NCI-H82 (cell line): Measurements from ENCODE around the gene LMBRD1.
A peak's percentile ranks its signal among the peaks of the same experiment; 100 is the strongest.
"Not testable (repeated sequence)": the region's sequence is repeated elsewhere in the genome, so short reads cannot be mapped to it uniquely, and the experiment has no call there.

Source experiments
- DNase-seq: peaks from one replicate; lab custom pipeline; 2025; lab: John Stamatoyannopoulos, UW

The LMBRD1 gene

DNA sequence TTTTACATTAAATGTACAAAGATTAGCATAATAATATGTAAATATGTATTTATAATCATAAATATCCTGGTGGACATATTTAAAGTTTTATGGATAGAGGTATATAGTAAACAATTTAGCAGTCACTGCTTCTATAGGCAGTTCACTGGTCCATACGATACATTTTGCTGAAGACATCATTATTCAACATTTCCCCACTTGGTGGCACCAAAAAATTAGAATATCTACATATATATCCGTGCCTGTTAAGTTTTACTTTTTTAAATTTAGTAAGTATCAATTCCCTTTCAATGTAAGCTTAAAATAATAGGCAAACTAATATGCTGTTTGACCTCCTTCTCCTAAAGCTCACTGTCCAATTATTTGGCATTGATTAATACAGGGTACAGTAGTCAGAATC, 64.2 kb downstream of the LMBRD1 start:
- peak; percentile 20 for DNase-seq

DNA sequence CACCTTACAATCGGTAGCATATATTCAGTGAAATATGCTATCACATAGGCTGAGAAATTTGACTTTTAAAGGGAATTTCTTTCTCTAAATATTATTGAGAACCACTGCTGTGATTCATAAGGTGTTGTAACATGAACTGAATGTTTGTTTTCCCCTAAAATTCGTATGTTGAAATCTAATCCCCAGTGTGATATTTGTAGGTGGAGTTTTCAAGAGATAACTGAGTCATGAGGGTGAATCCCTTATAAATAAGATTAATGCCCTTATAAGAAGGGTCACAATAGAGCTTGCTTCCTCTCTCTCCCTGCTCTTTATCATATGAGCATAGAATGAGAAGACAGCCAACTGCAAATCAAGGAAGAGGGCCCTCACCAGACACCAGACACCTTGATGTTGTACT, 64.8 kb downstream of the LMBRD1 start:
- no peak for DNase-seq

GRCh38 chr6:69729870-69730449, 66.8 kb downstream of the LMBRD1 start:
- DNase-seq: peak; percentile 0

- DNase-seq: no peak
These were observed 74.1 kb downstream of the LMBRD1 start for GRCh38 chr6:69722683-69723082.

DNA sequence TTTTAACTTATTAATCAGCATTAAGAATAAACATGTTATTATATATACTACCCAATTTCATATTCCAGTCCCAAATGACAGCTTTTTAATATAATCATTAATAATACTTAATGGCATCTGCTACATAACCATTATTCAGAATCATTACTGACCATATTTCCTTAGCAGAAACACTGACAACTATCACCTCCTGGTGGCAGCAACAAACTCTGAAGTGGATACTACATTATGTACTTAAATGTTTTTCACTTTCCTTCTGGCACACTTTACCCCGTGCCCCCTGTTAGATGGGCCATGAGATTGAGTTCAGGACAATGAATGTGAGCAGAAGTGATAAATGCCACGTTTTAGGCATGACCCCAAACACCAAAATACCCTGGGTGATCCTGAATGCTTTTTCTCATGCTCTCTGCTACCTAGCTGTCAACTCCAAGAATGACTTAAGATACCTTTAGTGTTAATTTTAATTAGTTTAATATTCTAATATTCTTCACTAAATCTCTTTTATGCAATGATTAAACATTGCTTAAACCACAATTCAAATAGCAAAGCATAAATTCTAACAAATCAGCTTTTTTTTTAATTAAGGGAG, 77.1 kb downstream of the LMBRD1 start:
- peak; percentile 61 for DNase-seq

DNA sequence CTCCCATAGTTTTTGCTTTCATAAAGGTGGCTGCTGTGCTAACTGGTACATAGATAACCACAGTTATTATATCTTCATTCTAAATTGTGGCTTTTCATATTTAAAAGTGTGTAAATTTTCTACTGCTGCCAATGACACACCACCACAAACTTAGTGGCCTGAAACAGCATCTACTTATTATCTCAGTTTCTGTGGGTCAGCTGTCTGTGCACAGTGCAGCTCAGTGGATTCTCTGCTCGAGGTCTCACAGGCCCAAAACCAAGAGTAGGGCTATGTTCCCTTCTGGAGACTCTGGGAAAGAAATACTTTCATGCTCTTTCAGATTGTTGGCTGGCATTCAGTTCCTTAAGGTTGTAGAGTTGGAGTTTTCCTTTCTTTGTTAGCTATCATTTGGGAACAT, 90.1 kb downstream of the LMBRD1 start:
- no peak for DNase-seq

- peak; percentile 23 for DNase-seq
These were observed 90.9 kb downstream of the LMBRD1 start for GRCh38 chr6:69705954-69706353.

DNA sequence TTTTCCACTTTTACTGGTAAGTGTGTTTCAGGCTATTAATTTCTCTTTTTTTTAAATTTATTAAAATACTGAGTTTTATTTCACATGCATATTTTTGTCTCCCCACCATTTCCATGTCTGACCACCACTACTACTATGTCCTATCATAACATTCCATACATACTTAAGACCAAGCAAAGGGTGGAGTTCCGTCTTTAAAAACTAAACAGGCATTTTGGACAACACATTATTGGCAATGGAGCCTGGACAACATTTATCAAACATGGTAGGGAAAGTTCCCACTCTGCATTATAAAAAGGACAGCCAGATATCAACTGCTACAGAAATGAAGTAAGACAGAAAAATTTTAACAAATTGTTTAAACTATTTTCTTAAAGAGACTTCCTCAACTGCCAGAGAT, 91.9 kb downstream of the LMBRD1 start:
- no peak for DNase-seq

DNA sequence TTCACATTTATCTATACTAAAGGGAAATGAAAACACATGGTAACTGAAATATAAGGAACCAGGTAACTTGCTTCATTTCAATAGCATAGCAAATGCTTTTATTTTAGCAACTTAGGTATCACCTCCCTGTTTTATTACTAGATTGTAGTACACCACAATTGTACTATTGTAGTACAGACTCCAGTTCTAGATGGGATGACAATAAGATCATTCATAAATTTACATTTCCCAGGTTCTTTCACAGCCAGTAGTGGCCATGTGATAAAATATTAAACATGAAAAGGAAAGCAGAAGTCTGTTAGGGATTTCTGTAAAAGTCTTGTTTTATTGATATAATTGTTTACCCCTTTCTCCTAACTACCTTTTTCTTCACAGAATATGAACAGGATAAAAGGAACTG, 97.2 kb downstream of the LMBRD1 start:
- DNase-seq: no peak

DNA sequence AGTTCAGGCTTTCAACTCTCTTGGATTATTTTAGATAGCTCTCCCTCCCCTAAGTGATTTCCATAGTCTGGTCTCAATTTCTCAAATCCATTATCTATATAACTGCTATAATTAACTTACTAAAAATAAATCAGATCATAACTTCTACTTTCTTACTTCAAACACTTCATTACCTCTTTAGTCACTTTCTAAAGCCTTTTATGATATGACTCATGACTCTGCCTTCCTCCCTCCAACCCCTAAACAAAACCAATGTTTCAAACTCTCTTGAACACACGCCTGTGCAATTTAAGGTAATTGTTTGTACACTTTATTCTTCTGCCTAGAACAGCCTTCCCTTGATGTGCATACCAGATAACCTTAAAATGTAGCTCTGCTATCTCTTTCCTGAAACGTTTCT, 100.5 kb downstream of the LMBRD1 start:
- no peak for DNase-seq

DNA sequence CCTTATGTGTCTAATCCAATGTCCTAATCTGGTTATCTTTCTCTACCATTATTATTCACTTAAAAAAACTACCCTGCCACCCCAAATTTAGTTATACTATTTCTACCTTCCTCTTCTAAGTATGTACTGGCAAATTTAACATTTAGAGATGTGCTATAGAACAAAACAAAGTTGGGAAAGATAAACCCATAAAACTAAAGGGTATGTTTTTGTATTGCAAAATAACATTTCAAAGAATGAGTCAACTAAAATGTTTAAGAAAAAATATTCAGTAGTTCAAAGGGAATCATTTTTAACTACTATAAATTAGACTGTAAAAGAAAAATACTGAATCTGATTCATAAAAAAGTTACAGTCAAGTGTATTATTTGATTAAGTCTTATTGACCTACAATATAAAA, 103.0 kb downstream of the LMBRD1 start:
- DNase-seq: no peak

GRCh38 chr6:69690986-69691385, 105.8 kb downstream of the LMBRD1 start:
- no peak for DNase-seq

GRCh38 chr6:69680302-69680701, 116.5 kb downstream of the LMBRD1 start:
- DNase-seq: peak; percentile 75

DNA sequence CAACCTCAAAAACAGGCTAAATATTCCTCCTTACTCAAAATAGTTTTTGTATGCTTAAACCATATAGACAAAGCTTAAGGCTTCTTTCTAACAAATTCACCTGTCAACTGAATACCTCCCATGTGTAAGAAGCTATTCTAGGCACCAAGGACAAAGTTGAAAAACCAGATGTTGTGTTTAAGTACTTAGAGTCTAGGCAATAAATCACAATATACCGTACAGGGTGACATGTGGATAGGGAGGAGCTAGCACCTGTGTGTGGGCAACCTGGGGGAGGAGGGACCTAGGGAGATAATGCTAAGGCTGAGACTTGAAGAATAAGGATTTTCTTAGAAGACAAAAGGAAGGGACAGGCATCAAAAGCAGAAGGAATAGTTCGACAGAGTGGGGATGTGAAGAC, 123.5 kb downstream of the LMBRD1 start:
- peak; percentile 17 for DNase-seq

- no peak for DNase-seq
These were observed 127.9 kb downstream of the LMBRD1 start for GRCh38 chr6:69668916-69669315.

DNA sequence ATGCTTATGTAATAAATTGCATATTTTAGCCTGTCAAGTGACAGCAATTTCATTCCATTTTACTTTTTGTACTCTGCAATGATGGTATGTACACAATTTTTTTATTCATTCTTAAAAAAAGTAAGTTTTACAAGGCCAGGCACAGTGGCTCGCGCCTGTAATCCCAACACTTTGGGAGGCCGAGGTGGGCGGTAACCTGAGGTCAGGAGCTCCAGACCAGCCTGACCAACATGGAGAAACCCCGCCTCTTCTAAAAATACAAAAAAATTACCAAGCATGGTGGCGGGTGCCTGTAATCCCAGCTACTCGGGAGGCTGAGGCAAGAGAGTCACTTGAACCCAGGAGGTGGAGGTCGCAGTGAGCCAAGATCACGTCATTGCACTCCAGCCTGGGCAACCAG, 130.0 kb downstream of the LMBRD1 start:
- not testable (repeated sequence) for DNase-seq

DNA sequence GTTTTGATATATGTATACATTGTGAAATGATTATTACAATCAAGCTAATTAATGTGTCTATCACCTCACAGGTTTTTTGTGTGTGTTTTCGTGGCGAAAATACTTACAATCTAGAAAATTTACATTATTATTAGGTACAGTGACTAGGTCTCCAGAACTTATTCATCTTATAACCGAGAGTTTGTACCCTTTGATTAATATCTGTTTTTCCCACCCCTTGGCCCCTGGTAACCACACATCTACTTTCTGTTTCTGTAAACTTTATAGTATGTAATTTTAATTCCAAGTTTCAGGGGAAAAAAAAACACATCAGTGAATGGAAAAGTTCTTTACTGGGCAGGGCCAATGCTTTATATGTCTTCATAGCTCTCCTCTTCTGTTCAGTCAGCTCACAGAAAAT, 131.4 kb downstream of the LMBRD1 start:
- DNase-seq: no peak

DNA sequence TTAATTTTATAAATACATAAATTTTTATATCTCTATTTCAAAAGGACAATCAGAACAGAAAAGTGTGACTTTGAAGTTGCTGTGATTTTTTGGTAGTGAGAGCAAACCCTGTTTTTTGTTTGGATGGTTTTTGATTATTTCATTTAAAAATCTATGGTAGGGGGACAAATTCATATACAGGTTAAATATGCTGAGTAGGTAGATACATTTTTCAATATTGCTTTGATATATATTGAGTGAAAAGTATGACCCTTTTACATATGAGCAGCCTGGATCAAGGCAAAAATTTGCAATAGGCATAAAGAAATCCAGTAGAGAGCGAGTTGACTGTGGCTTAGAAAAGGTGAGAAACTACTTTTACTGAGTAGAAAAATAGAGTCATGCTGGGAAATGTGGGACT, 132.3 kb downstream of the LMBRD1 start:
- DNase-seq: no peak

DNA sequence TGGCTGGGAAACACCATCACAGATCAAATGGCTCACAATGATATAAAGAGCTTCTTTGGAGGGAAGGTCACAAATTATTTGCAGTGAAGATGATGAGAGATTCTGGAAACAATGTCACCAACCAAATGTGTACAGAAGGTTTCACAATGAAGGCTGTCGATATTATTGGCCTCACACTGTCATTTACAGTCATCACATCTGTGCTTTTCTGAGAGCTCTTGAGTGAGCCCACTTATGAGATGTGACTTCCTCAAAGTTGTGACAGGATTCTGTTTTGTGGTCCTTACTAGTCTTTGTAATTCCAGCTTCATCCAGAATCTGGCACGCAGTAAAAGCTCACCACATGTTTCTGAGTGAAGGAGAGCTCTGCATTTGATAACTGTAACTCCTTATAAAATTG, 133.6 kb downstream of the LMBRD1 start:
- no peak for DNase-seq

DNA sequence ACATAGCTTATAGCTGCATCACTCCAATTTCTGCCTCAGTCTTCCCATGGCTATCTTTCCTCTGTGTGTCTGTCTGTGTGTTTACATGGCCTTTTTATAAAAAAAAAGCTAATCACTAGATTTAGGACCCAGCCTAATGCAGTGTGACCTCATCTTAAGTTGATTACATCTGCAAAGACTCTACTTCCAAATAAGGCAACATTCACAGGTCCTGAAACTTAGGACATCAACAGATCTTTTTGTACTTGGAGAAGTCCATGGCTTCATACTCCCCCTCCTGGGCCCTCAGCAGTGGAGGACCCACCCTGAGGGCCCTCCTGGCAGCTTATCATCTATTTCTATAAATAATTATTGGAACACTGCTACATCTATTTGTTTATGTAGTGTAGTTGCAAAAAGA, 146.1 kb downstream of the LMBRD1 start:
- DNase-seq: no peak

DNA sequence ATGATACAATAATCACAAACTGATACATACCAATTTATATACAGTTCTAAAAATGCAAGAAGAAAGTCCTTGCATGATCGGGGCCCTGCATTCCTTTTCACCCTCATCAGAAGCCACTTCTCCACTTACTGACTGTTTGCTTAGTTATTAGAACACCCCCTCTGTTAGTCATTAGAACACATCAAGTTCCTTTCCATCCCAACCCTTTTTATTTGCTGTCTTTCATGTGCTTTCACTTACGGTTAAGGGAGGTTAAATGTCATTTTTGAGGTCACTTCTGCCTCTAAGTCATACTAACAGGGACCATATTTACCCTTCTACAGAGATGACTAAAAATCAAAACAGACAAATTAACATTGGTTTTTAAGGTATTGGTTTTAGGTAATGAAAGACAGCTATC, 149.1 kb downstream of the LMBRD1 start:
- no peak for DNase-seq

DNA sequence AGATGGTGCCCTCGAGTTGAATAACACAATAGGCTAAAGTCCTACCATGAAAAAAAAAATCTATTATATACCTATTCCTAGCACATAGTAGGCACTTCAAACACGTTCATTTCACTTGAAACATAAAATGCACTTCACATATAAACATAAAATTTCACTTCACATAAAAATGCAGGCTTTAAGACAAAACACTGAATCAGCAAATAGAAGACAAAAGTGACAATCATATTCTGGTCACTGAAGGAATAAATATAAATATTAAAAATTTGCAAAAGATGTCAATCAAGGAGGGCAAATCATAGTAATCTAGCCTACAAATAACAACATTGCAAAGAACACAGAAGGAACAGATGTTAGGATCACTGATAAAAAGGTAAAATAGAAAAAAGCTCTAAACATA, 153.1 kb downstream of the LMBRD1 start:
- no peak for DNase-seq

- no peak for DNase-seq
These were observed 163.9 kb downstream of the LMBRD1 start for GRCh38 chr6:69632932-69633331.

- DNase-seq: no peak
These were observed 165.1 kb downstream of the LMBRD1 start for GRCh38 chr6:69631552-69632346.
